K562 (cell line): ENCODE measurements around the gene H2AZ2. TPM values are rescaled to one million over a fixed set of nuclear protein-coding genes. Genes with fewer than 3 reads are reported as not detected.
A peak's percentile ranks its signal among the peaks of the same experiment; 100 is the strongest.

ENCODE experiments used
- ATAC-seq: fragments of 200-7000 bp; cut with Tn5 transposase; 3 replicates; pipeline ENCODE4 v1.9.1; 2020; ENCODE audit warnings: moderate library complexity
- BruUV-seq: library from RNA; stranded (reverse); fragments of 400-500 nt; replicated peaks from 2 replicates; lab custom pipeline; 2021; lab: Mats Ljungman, UMichigan
- CTCF ChIA-PET: fragments of 300-600 bp; formaldehyde crosslinking; extraction: SDS; loops from one replicate; lab custom pipeline; 2021; ENCODE audit warnings: low intra/inter-chr PET ratio; lab: Yijun Ruan, JAX
- POLR2A ChIA-PET: fragments of 300-600, 350-650 bp; sonication (Branson Sonifier 250); formaldehyde crosslinking; extraction: SDS; loops from one replicate; lab custom pipeline; 2021; ENCODE audit warnings: antibody characterized with exemption, inconsistent platforms; lab: Yijun Ruan, JAX
- DNase-seq, 4 experiments: peaks; one replicate each; pipeline versions ENCODE4 v3.0.0 to v3.0.0-alpha.2; 2011 to 2018; ENCODE audit warnings: low spot score in 3 of 4, mixed read lengths in 3 of 4; ENCODE audit errors: extremely low read depth in 1 of 4
- FAIRE-seq: peaks from 2 replicates; lab custom pipeline; 2011; peaks lifted over from hg19 to GRCh38; lab: Jason Lieb, UNC
- H2AFZ ChIP-seq: 2 replicates; pipeline ENCODE4 v1.6.0; 2011; ENCODE audit warnings: low read depth, low read length, control low read depth, inconsistent platforms
- H3K27ac ChIP-seq: fragments of 200-600 bp; 3 replicates; pipeline ENCODE4 v1.8.0; 2011; ENCODE audit warnings: low read depth, mild to moderate bottlenecking, control low read depth, inconsistent platforms, low read length, moderate library complexity, mixed read lengths; ENCODE audit errors: extremely low read depth
- H3K27me3 ChIP-seq, 2 experiments: fragments of 300-600 bp in 1 of 2; 2 replicates in 1 of 2; 3 replicates in 1 of 2; pipeline versions ENCODE4 v1.6.0 to v1.8.0; 2011; ENCODE audit warnings: inconsistent platforms in 2 of 2, low read length in 2 of 2, mild to moderate bottlenecking in 1 of 2, mixed read lengths in 1 of 2, moderate library complexity in 1 of 2; ENCODE audit not compliant: control insufficient read depth in 2 of 2, insufficient read depth in 2 of 2
- H3K36me3 ChIP-seq: fragments of 300-600 bp; 3 replicates; pipeline ENCODE4 v1.8.0; 2011; ENCODE audit warnings: mild to moderate bottlenecking, low read length, inconsistent platforms; ENCODE audit not compliant: control insufficient read depth, insufficient read depth
- H3K4me1 ChIP-seq, 2 experiments: fragments of 200-600 bp in 1 of 2; replicated peaks in 1 of 2; 2 replicates in 1 of 2; 3 replicates in 1 of 2; pipeline versions ENCODE4 v1.5.1 to v1.8.0; 2011; ENCODE audit warnings: inconsistent platforms in 2 of 2, low read length in 2 of 2, mild to moderate bottlenecking in 1 of 2, mixed read lengths in 1 of 2, moderate library complexity in 1 of 2; ENCODE audit not compliant: control insufficient read depth in 2 of 2, insufficient read depth in 2 of 2
- H3K4me2 ChIP-seq: 2 replicates; pipeline ENCODE4 v1.6.1; 2011; ENCODE audit warnings: low read length, control low read depth, inconsistent platforms, mixed read lengths; ENCODE audit not compliant: insufficient read depth
- H3K4me3 ChIP-seq: fragments of 200-600 bp; sonication (generic), shearing (Covaris generic); 2 replicates; pipeline ENCODE4 v1.5.1; 2016; ENCODE audit warnings: control low read depth, inconsistent platforms
- H3K79me2 ChIP-seq: fragments of 200-600 bp; 3 replicates; pipeline ENCODE4 v1.8.0; 2011; ENCODE audit warnings: low read length, inconsistent platforms; ENCODE audit not compliant: control insufficient read depth, insufficient read depth
- H3K9ac ChIP-seq, 2 experiments: 2 replicates each; pipeline versions ENCODE4 v1.6.0 to v1.6.1; 2011; ENCODE audit warnings: low read depth in 2 of 2, low read length in 2 of 2, control low read depth in 1 of 2, inconsistent platforms in 1 of 2, mild to moderate bottlenecking in 1 of 2, mixed read lengths in 1 of 2; ENCODE audit not compliant: insufficient read depth in 1 of 2
- H3K9me1 ChIP-seq: one replicate; pipeline ENCODE4 v1.6.0; 2011; ENCODE audit warnings: inconsistent platforms, mild to moderate bottlenecking, low read length, moderate library complexity; ENCODE audit not compliant: control insufficient read depth, insufficient read depth
- H3K9me3 ChIP-seq: replicated peaks from 2 replicates; pipeline ENCODE4 v1.5.1; 2011; ENCODE audit warnings: low read depth, low read length, inconsistent platforms; ENCODE audit not compliant: control insufficient read depth, insufficient read depth
- H4K20me1 ChIP-seq: replicated peaks from 2 replicates; pipeline ENCODE4 v1.6.1; 2011; ENCODE audit warnings: low read length, inconsistent platforms, mixed read lengths; ENCODE audit not compliant: control insufficient read depth, insufficient read depth
- BACH1 ChIP-seq: fragments of 200-800 bp; sonication (Bioruptor generic); IDR thresholded peaks from 2 replicates; pipeline ENCODE4 v1.6.1; 2016; ENCODE audit warnings: missing genetic modification characterization, missing compliant biosample characterization
- C11orf30 ChIP-seq: fragments of 450-650 bp; IDR thresholded peaks from 2 replicates; pipeline ENCODE4 v1.6.1; 2016; ENCODE audit warnings: low read depth, mild to moderate bottlenecking
- CBX8 ChIP-seq: fragments of 200-600 bp; sonication (generic); IDR thresholded peaks from 2 replicates; pipeline ENCODE4 v1.6.1; 2012; ENCODE audit warnings: borderline replicate concordance, mixed run types, low read depth, mild to moderate bottlenecking, moderate library complexity, mixed read lengths, low read length, control low read depth, inconsistent platforms; ENCODE audit not compliant: poor library complexity, severe bottlenecking; ENCODE audit errors: extremely low read depth
- EGR1 ChIP-seq: fragments of 450-650 bp; conservative IDR thresholded peaks from 2 replicates; pipeline ENCODE4 v1.6.1; 2017; ENCODE audit warnings: mild to moderate bottlenecking
- MAFG ChIP-seq: fragments of 450-650 bp; conservative IDR thresholded peaks from 2 replicates; pipeline ENCODE4 v1.6.1; 2016; ENCODE audit warnings: missing genetic modification characterization, missing compliant biosample characterization
- NCOA1 ChIP-seq: fragments of 450-650 bp; IDR thresholded peaks from 2 replicates; pipeline ENCODE4 v1.6.1; 2016; ENCODE audit warnings: low read depth
- PBX2 ChIP-seq, 2 experiments: IDR thresholded peaks in 1 of 2; conservative IDR thresholded peaks in 1 of 2; 2 replicates each; pipeline ENCODE4 v1.6.1; 2016; ENCODE audit warnings: low read depth in 2 of 2, mild to moderate bottlenecking in 1 of 2, missing compliant biosample characterization in 1 of 2, missing genetic modification characterization in 1 of 2, moderate library complexity in 1 of 2
- SAFB2 ChIP-seq: fragments of 200-400 bp; formaldehyde crosslinking; IDR thresholded peaks from 2 replicates; pipeline ENCODE4 v1.6.1; 2018; ENCODE audit warnings: borderline replicate concordance, low read length, low read depth, moderate library complexity; ENCODE audit not compliant: severe bottlenecking
- STAT5A ChIP-seq: IDR thresholded peaks from 2 replicates; pipeline ENCODE4 v1.6.1; 2012; ENCODE audit warnings: low read length, inconsistent platforms, borderline replicate concordance
- ZNF184 ChIP-seq: sonication (generic); formaldehyde crosslinking; IDR thresholded peaks from 2 replicates; pipeline ENCODE4 v1.5.0; 2020; ENCODE audit warnings: missing genetic modification reagents
- ZNF232 ChIP-seq: sonication (generic); formaldehyde crosslinking; IDR thresholded peaks from 2 replicates; pipeline ENCODE4 v1.8.0; 2022; ENCODE audit warnings: mild to moderate bottlenecking, missing genetic modification reagents
- ZNF316 ChIP-seq: fragments of 450-650 bp; IDR thresholded peaks from 2 replicates; pipeline ENCODE4 v1.6.1; 2016
- ZNF449 ChIP-seq: fragments of 250-450 bp; sonication (Bioruptor Pico); IDR thresholded peaks from 2 replicates; pipeline ENCODE4 v1.8.0; 2022; ENCODE audit warnings: moderate library complexity, mild to moderate bottlenecking, inconsistent platforms
- WGBS: fragments of 100-300 bp; shearing (Covaris generic); methylation state at CpG from one replicate; pipeline ENCODE4 v1.1.6; 2016; ENCODE audit warnings: low coverage, mixed read lengths; ENCODE audit not compliant: insufficient coverage; ENCODE audit errors: missing lambda C conversion rate; 5-methylcytosine and 5-hydroxymethylcytosine counted together
- in situ Hi-C: fragments of 300-500 bp; cut with MboI; formaldehyde crosslinking; loops from 4 replicates; pipeline ENCODE4 v1.15.0; 2018; ENCODE audit warnings: inconsistent platforms, mixed read lengths
- intact Hi-C: fragments of 100-400 bp; cut with micrococcal nuclease; formaldehyde crosslinking; loops from 2 replicates; pipeline ENCODE4 v1.14.2; 2022
- polyA plus RNA-seq, 8 experiments: library from polyadenylated mRNA; depleted of rRNA in 4 of 8; stranded (reverse) in 5 of 8; unstranded in 3 of 8; fragments of >200 nt; fragmentation: Nextera tagmentation in 2 of 8; fragmentation: Illumina TruSeq in 1 of 8; extraction: Ambion mirVana in 2 of 8; extraction: Trizol in 1 of 8; gene quantifications; 2 replicates each; pipeline versions ENCODE4 v1.2.1 to v1.2.3, GENCODE V29; 2011 to 2014; ENCODE audit warnings: inconsistent platforms in 1 of 8, missing spikeins in 1 of 8
- total RNA-seq, 7 experiments: library from RNA; depleted of rRNA in 6 of 7; stranded (reverse); fragments of >200 nt in 6 of 7; fragmentation: Illumina TruSeq in 2 of 7; extraction: Trizol in 2 of 7; gene quantifications; 2 replicates each; pipeline versions ENCODE4 v1.2.1 to v1.2.3, GENCODE V29; 2011 to 2021; ENCODE audit warnings: low replicate concordance in 1 of 7

The H2AZ2 gene
- total and polyA plus RNA-seq, 9 of the 15 experiments (the other 6 are each of a cell fraction or from before 2014, with no cell fraction given) = 105 to 382 (median 286) TPM

- no peak for TF ChIP-seq CBX8
- no peak for TF ChIP-seq ZNF232 (CRISPR knock-in tag)
- TF ChIP-seq ZNF184 = no peak
- 0 out of 2 replicates have a peak, but pooled peaks have one; percentile 10 for TF ChIP-seq MAFG (tag)
- TF ChIP-seq ZNF316 = peak; percentile 45; the same call in 1 of the 2 replicates
- peak; percentile 31; the same call in 1 of the 2 replicates for TF ChIP-seq C11orf30
- TF ChIP-seq, all 486 proteins: peak for 8
Observed at GRCh38 chr7:44791278-44792219, 56.3 kb downstream of the H2AZ2 start (continued).

GRCh38 chr7:44789990-44790389 lies 57.9 kb downstream of the H2AZ2 start:
- H4K20me1 ChIP-seq = no peaks in the 10 kb centered on the region
- no peaks in the 10 kb centered on the region for H3K36me3 ChIP-seq
- no peak for TF ChIP-seq ZNF449 (CRISPR knock-in tag)
- no peak for TF ChIP-seq NCOA1
- no peak for TF ChIP-seq STAT5A
- no peak for TF ChIP-seq EGR1
- no peak for TF ChIP-seq PBX2 (CRISPR knock-in tag; IDR thresholded peaks at IDR 0.05; ENCODE audit: low read depth)
- no peak for TF ChIP-seq PBX2 (tag; conservative IDR thresholded peaks at IDR 0.05; ENCODE audit: low read depth)
- no peak for TF ChIP-seq SAFB2
- no peak for TF ChIP-seq BACH1 (tag)
- TF ChIP-seq, all 486 proteins: peak for 0
- FAIRE-seq (no peak), ATAC-seq (no peak), DNase-seq (no peak)
- H3K27me3 ChIP-seq = no peaks in the 10 kb centered on the region
- no peak overlapping the region for H2AFZ ChIP-seq
- H3K9ac ChIP-seq = no peak overlapping the region; a peak in 1 of 4 replicates
- no peaks in the 10 kb centered on the region for H3K9me3 ChIP-seq
- ChIA-PET POLR2A (interaction anchor here (0.7 kb wide), 1 partner anchor 13 kb away, joined by 3 read pairs; no protein-coding TSS in a partner anchor), CTCF (interaction anchor here (0.6 kb wide), 1 partner anchor 62 kb away, joined by 3 read pairs; no protein-coding TSS in a partner anchor)
- no peak overlapping the region for H3K4me2 ChIP-seq
- BruUV-seq = no TSS peak
- peaks cover 8 to 11% of the 10 kb centered on the region in 2 experiments; a peak in 4 of 5 replicates for H3K4me1 ChIP-seq
- intact Hi-C loops = no loop called here
- H3K79me2 ChIP-seq = no peaks in the 10 kb centered on the region
- H3K27ac ChIP-seq = no peak overlapping the region
- no peak overlapping the region for H3K4me3 ChIP-seq
- WGBS = 30% methylated on average over 5 of the region's 5 CpGs
- H3K9me1 ChIP-seq = no peaks in the 10 kb centered on the region
- in situ Hi-C loops = no loop called here
